NCI-H1436 (cell line): Measurements from ENCODE around the gene CARNS1.

Source experiments
- DNase-seq: peaks from one replicate; lab custom pipeline; 2025; lab: John Stamatoyannopoulos, UW

The CARNS1 gene

GRCh38 chr11:67375320-67376055, 40.0 kb upstream of the CARNS1 start:
- DNase-seq: no peak

- DNase-seq: no peak
Measured at GRCh38 chr11:67376063-67376820, 39.2 kb upstream of the CARNS1 start.

GRCh38 chr11:67376873-67377808, 38.3 kb upstream of the CARNS1 start:
- DNase-seq: no peak

- no peak for DNase-seq
Measured at GRCh38 chr11:67378544-67378943, 36.9 kb upstream of the CARNS1 start.

- DNase-seq: no peak
Measured at GRCh38 chr11:67379061-67380058, 36.1 kb upstream of the CARNS1 start.

- no peak for DNase-seq
Measured at GRCh38 chr11:67381244-67381972, 34.1 kb upstream of the CARNS1 start.

GRCh38 chr11:67382276-67383136, 33.0 kb upstream of the CARNS1 start:
- peak; percentile 44 for DNase-seq

GRCh38 chr11:67384851-67385366, 30.6 kb upstream of the CARNS1 start:
- no peak for DNase-seq

GRCh38 chr11:67387069-67387468, 28.4 kb upstream of the CARNS1 start:
- no peak for DNase-seq

GRCh38 chr11:67387518-67387917, 28.0 kb upstream of the CARNS1 start:
- no peak for DNase-seq

- DNase-seq: no peak
Measured at GRCh38 chr11:67389477-67389876, 26.0 kb upstream of the CARNS1 start.

- no peak for DNase-seq
Measured at GRCh38 chr11:67390947-67391303, 24.6 kb upstream of the CARNS1 start.

GRCh38 chr11:67391304-67392182, 23.9 kb upstream of the CARNS1 start, which contains the start of gene RAD9A:
Gene RAD9A (plus strand): TSS chr11:67391986. CDS start chr11:67392045, 59 bp downstream.
- peak; percentile 96 for DNase-seq

- no peak for DNase-seq
Measured at GRCh38 chr11:67392183-67392715, 23.2 kb upstream of the CARNS1 start.

GRCh38 chr11:67393437-67393836, 22.0 kb upstream of the CARNS1 start:
- no peak for DNase-seq

GRCh38 chr11:67393990-67394389, 21.5 kb upstream of the CARNS1 start:
- DNase-seq: no peak

- DNase-seq: no peak
Measured at GRCh38 chr11:67395555-67396258, 19.8 kb upstream of the CARNS1 start.
